T-helper 2 cell treated with Interferon-gamma antibody and Interleukin-4, amounts not matched to agents 5 μg/mL and 100 μg/mL, for 36 hours (primary cell): Measurements from ENCODE around the gene UQCRC1.

Experiments
- DNase-seq: peaks from one replicate; pipeline ENCODE4 v3.0.0; 2021; ENCODE audit warnings: low spot score
- H3K27ac Mint-ChIP-seq: one replicate; pipeline ENCODE4 v1.8.0; 2021; ENCODE audit warnings: mild to moderate bottlenecking, mixed read lengths
- H3K27me3 Mint-ChIP-seq: one replicate; pipeline ENCODE4 v1.8.0; 2021; ENCODE audit warnings: low read depth, mixed read lengths
- H3K36me3 Mint-ChIP-seq: one replicate; pipeline ENCODE4 v1.8.0; 2021; ENCODE audit warnings: low read depth, mixed read lengths
- H3K4me1 Mint-ChIP-seq: one replicate; pipeline ENCODE4 v1.8.0; 2021; ENCODE audit warnings: low read depth, mixed read lengths
- H3K4me3 Mint-ChIP-seq: one replicate; pipeline ENCODE4 v1.8.0; 2022; ENCODE audit warnings: mild to moderate bottlenecking, moderate library complexity, mixed read lengths
- H3K9me3 Mint-ChIP-seq: one replicate; pipeline ENCODE4 v1.8.0; 2021; ENCODE audit warnings: mixed read lengths

The UQCRC1 gene

DNA sequence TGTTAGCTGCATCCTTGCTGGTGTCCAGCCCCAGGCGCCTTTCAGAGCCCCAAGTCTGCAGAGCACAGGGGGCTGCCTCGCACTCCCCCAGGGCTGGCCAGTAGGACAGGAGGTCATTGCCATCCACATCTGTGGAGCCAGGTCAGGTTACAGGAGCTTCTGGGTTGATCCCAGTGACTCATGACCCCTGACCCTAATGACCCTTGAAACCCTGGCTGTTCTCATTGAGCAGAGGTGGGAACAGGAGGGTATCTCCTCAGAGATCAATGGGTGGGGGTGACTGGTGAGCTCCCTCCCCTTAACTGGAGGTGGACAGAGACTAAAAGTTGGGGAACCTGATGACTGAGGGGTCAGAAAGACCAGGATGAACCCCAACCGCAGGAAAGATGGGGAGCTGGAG lies 31.9 kb upstream of the UQCRC1 start:
- H3K27me3 Mint-ChIP-seq: no peaks in the 10 kb centered on the region
- no peak overlapping the region for H3K27ac Mint-ChIP-seq
- H3K9me3 Mint-ChIP-seq: no peaks in the 10 kb centered on the region
- no peak overlapping the region for H3K4me3 Mint-ChIP-seq
- H3K36me3 Mint-ChIP-seq: no peaks in the 10 kb centered on the region
- no peaks in the 10 kb centered on the region for H3K4me1 Mint-ChIP-seq
- no peak for DNase-seq

DNA sequence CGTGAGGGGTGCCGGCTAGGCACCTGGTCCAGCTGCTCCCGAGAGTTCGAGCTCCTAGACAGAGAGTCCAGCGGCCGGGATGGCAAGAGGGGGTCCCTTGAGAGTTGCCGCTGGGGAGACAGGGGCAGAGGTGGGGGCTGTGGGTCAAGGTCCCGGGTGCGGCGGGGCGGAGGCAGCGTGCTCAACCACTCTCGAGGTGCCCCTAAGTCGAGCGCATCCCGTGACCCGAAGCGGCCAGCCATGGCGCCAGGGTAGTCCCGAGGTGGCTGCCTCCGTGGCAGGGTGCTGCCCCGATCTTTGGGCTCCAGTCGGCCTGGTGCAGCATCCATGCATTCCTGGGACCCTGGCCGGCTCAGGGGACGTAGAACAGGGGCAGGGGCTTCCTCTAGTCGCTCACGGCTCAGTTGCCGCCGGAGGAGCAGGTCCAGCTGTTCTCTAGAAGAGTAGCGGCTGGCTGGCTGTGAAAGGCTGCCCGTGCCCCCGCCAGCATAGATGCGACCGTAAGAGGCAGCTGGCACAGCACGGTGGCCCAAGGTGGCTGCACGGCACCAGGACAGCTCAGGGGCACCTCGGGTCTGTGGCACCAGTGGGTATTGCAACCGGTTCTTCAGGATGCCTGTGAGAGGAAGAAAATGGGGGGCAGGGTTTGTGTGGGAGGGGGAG lies 30.6 kb upstream of the UQCRC1 start:
- H3K27me3 Mint-ChIP-seq: no peaks in the 10 kb centered on the region
- H3K4me1 Mint-ChIP-seq: peaks cover 6% of the 10 kb centered on the region
- no peaks in the 10 kb centered on the region for H3K9me3 Mint-ChIP-seq
- H3K27ac Mint-ChIP-seq: no peak overlapping the region
- no peaks in the 10 kb centered on the region for H3K36me3 Mint-ChIP-seq
- no peak overlapping the region for H3K4me3 Mint-ChIP-seq
- no peak for DNase-seq

DNA sequence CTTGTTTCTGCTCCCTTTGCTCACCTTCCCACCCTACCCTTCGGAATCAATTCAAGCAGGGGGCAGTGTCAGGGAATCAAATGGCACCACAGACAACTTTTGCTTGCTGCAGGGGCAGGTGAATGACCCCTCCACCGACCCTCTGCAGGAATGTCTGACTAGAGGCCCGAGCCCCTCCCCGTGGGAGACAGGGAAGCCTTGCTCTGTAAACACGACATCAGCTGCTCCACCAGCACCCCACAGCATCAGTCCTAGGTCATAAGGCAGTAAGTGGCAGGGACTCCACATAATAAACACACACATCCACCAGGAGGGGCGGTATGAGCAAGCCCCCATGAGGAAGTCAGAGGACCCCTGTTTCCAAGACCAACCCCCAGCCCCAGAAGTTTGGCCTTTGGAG lies 27.9 kb upstream of the UQCRC1 start:
- Mint-ChIP-seq H3K4me3 (no peak overlapping the region), H3K27ac (no peak overlapping the region)

DNA sequence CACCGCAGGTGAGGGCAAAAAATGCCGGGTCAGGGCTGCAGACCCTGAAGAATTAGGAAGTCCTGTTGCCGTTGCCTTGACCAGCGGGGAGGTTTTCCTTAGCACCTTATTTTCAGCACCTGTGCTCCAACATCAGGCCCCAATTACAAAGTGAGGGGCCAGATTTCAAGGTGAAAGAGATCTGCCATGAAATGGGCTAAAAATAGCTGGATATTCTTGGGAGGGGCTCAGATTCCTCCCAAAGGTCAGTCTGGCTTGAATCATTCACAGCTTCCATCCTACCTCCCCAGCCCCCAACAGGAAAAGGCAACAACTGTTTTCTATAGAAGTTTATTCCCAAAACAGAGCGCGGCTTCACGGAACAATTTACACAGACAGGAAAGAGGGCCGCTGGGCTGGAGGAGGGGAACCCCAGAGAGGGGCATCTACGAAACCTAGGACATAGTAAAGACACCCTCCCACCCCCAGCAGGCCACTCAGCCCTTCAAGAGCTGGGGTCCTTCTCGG lies 26.8 kb upstream of the UQCRC1 start:
- H3K4me3 Mint-ChIP-seq: peak overlapping the region; percentile 92
- DNase-seq: no peak
- H3K27ac Mint-ChIP-seq: peak overlapping the region; percentile 20
- peaks cover 14% of the 10 kb centered on the region for H3K4me1 Mint-ChIP-seq
- peaks cover 9% of the 10 kb centered on the region for H3K36me3 Mint-ChIP-seq
- H3K27me3 Mint-ChIP-seq: no peaks in the 10 kb centered on the region
- H3K9me3 Mint-ChIP-seq: no peaks in the 10 kb centered on the region

More for the DNA sequence above, 27.9 kb upstream of the UQCRC1 start:
- no peaks in the 10 kb centered on the region for H3K27me3 Mint-ChIP-seq
- peaks cover 2% of the 10 kb centered on the region for H3K36me3 Mint-ChIP-seq
- peaks cover 14% of the 10 kb centered on the region for H3K4me1 Mint-ChIP-seq
- no peaks in the 10 kb centered on the region for H3K9me3 Mint-ChIP-seq
- DNase-seq: no peak

DNA sequence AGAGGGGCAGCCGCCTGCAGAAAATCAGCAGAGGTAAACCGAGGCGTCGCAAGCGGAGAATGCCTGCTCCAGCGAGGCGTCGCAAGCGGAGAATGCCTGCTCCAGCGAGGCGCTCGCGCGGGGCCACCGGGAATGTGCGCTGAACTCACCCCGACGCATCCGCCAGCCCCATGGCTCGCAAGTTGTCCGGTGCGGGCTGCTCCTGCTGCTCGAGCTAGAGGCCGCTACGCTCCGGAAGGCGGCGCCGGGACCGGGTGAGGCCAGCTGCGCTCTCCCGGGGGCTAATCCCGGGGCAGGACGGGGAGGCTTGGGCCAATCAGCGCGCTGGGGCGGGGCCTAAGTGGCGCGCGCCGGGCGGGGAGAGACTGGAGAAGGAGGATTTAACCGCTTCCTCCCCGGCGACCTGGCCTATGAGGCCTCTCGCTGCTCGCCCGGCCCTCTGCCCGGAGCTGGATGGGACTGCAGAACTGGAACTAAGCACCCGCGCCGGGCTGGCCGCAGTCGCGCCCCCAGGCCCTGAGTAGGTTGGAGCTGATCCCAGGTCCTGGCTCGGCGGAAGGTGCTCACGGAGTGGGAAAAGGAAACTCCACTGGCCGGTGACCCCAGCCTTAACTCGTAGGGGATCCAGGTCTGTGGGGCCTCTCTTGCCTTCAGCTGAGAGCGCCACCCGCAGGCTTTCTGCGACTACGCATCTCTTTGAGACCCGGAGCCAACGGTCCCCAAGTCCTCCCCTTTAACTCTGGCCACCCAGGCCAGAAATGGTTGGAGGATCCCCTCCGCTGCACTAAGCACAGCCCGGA lies 26.0 kb upstream of the UQCRC1 start, which contains the start of gene SLC26A6:
Gene SLC26A6 (minus strand): TSS at position 240 of the 800 bp plus-strand sequence. CDS start 68 bp downstream, at position 172.
- H3K36me3 Mint-ChIP-seq: peaks cover 13% of the 10 kb centered on the region
- H3K9me3 Mint-ChIP-seq: no peaks in the 10 kb centered on the region
- peaks cover 14% of the 10 kb centered on the region for H3K4me1 Mint-ChIP-seq
- DNase-seq: peak; percentile 97
- peak within 1 kb of the TSS; percentile 92 for H3K4me3 Mint-ChIP-seq
- no peaks in the 10 kb centered on the region for H3K27me3 Mint-ChIP-seq
- peak within 1 kb of the TSS; percentile 81 for H3K27ac Mint-ChIP-seq

DNA sequence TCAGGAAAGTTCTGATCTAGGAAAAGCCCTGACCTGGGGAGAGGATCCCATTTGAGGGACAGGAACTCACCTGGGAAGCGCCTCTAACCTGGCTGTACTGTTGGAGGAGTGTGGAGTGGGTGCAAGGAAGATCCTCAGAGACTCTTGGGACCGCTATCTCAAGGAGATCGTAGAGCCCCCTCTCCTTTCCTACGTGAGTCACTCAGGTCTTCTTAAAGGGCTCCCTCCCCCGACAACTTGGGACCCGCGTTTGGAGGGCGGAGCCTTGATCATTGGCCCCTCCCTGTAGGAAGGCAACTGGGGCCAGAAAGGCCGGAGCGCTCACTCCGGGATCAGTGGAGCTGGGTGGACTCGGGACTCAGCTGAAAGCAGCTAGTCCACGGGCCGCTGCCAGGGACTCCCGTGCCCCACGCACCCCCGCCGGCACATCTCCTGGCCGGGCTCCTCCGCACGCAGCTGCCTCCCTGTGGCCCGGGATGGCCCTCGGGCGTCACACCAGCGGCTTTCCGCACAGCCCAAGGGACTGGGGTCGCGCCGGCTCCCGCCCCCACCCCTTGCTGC lies 25.3 kb upstream of the UQCRC1 start:
- Mint-ChIP-seq H3K36me3 (peaks cover 15% of the 10 kb centered on the region), H3K9me3 (no peaks in the 10 kb centered on the region), H3K4me1 (peaks cover 14% of the 10 kb centered on the region), H3K27me3 (no peaks in the 10 kb centered on the region), H3K4me3 (peak overlapping the region; percentile 92), H3K27ac (no peak overlapping the region)
- DNase-seq: peak; percentile 47

DNA sequence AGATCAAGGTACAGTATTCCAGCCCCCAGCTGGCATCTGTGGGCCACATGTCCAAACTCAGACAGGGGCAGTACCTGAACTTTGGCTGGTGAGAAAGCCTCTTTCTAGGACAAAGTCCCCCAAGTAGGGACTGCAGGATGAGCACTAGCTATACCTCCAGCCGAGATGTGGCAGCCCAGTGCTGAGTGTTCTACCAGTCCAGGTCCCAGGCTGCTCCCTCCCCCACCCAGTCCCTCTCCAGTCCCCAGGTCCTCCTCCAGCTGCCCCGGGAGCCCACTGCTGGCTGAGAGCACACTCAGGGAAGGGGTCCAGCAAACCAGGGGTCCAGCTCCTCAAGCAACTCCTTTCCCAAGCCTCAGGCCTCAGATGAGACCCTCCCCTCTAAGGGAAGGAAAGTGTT lies 24.3 kb upstream of the UQCRC1 start:
- DNase-seq: no peak
- H3K27ac Mint-ChIP-seq: peak overlapping the region; percentile 31
- H3K27me3 Mint-ChIP-seq: no peaks in the 10 kb centered on the region
- peaks cover 23% of the 10 kb centered on the region for H3K36me3 Mint-ChIP-seq
- H3K4me1 Mint-ChIP-seq: peaks cover 14% of the 10 kb centered on the region
- peak overlapping the region; percentile 92 for H3K4me3 Mint-ChIP-seq
- no peaks in the 10 kb centered on the region for H3K9me3 Mint-ChIP-seq

DNA sequence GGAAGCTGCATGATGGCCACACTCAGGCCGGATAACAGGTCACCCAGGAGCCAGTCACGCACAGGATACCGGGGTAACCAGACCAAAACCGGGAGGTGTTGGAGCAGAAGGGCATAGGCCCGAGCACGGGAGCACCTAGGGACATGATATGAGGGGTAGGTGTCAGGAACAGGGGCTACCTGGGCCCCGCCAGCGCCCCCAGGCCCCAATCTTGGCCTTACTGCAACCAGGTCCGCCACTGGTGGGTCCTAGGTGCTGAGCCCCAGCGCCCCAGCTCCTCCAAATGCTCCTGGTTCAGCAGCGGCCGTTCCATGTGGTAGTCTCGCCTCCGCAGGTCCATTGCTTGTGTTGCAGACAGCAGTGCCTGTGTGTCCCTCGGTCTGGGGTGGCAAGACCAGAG lies 23.8 kb upstream of the UQCRC1 start:
- DNase-seq: no peak
- Mint-ChIP-seq H3K9me3 (no peaks in the 10 kb centered on the region), H3K36me3 (peaks cover 24% of the 10 kb centered on the region), H3K27ac (peak overlapping the region; percentile 31), H3K27me3 (no peaks in the 10 kb centered on the region), H3K4me1 (peaks cover 14% of the 10 kb centered on the region), H3K4me3 (no peak overlapping the region)

DNA sequence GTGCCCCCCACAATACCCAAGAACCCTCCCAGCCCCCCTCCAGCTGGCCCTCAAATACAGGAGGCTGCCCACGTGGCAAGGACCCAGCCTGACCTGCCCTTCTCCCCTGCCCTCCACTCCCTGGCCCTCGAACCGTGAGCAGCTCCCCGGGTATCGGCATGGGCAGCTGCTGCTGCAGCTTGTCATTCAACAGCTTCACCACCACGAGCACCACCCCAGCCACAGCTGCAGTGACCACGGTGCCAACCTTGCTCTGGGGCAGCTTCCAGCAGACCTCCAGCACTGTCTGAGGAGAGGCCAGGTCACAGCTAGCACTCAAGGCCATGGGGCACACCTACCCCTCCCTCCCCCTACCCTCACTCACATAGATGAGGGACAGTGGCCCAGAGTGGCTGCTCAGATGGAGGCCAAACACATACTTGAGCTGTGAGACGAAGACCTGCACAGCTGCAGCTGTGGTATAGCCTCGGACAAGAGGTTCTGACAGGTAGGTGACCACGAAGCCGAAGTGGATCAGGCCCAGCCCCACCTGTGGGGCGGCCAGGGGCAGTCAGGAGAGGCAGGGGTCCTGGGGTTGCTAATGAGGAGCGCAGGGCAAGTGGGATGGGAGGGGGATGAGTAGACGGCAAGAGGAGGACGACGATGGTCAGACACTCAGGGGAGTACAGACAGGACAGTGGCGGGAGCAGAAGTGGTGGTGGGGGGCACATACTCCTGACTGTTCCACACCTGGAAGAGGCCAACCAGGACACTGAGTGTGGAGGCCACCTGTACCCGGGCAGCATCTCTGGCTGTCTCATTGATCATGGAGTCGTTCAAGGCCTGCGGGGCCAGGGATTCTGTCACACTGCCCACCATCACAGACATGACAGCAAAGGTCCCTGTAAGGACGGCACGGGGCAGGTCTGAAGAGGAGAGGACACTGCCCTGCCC lies 22.3 kb upstream of the UQCRC1 start:
- peak overlapping the region; percentile 46 for H3K4me3 Mint-ChIP-seq
- H3K27ac Mint-ChIP-seq: peak overlapping the region; percentile 45
- no peaks in the 10 kb centered on the region for H3K27me3 Mint-ChIP-seq
- H3K36me3 Mint-ChIP-seq: peaks cover 34% of the 10 kb centered on the region
- H3K9me3 Mint-ChIP-seq: no peaks in the 10 kb centered on the region
- peaks cover 14% of the 10 kb centered on the region for H3K4me1 Mint-ChIP-seq
- DNase-seq: no peak

DNA sequence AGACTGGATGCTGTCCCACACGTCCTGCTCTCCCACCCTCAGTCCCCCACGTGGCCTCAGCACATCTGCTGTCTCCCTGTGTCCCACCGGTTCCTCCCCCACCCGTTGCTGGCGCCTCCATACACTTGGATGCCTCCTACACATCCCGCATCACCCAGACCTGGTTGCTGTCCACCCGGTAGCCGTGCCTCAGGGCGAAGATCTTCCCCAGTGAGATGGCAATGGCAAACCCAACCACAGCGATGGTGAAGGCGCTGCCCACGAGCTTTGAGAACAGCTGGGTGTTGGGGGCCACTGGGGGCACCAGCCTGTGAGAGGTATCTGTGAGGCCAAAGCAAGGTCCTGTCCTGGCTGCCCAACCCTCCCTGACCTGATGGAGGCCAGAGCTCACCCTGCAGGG lies 21.4 kb upstream of the UQCRC1 start:
- DNase-seq: no peak
- H3K4me3 Mint-ChIP-seq: no peak overlapping the region
- H3K9me3 Mint-ChIP-seq: no peaks in the 10 kb centered on the region
- peaks cover 9% of the 10 kb centered on the region for H3K4me1 Mint-ChIP-seq
- H3K36me3 Mint-ChIP-seq: peaks cover 37% of the 10 kb centered on the region
- H3K27me3 Mint-ChIP-seq: no peaks in the 10 kb centered on the region
- no peak overlapping the region for H3K27ac Mint-ChIP-seq

DNA sequence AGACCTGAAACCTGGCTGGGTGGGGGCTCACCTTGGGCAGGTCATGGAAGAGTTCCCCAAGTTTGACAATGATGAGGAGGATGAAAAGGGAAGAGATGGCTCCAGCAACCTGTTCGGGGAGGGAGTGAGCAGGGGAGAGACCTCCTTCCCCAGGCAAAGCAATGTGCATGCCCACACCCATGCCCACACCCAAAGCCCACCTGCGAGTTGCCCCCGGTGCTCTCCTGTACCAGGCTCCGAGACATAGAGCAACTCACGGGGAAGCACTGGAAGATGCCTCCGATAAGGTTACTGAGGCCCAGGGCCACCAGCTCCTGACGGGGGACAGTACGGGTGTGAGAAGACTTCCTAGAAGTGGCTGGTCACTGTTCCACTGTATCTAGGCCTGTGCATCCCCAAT lies 21.0 kb upstream of the UQCRC1 start:
- Mint-ChIP-seq H3K9me3 (no peaks in the 10 kb centered on the region), H3K27me3 (no peaks in the 10 kb centered on the region), H3K4me1 (peaks cover 8% of the 10 kb centered on the region), H3K36me3 (peaks cover 37% of the 10 kb centered on the region), H3K27ac (no peak overlapping the region), H3K4me3 (no peak overlapping the region)
- DNase-seq: no peak

DNA sequence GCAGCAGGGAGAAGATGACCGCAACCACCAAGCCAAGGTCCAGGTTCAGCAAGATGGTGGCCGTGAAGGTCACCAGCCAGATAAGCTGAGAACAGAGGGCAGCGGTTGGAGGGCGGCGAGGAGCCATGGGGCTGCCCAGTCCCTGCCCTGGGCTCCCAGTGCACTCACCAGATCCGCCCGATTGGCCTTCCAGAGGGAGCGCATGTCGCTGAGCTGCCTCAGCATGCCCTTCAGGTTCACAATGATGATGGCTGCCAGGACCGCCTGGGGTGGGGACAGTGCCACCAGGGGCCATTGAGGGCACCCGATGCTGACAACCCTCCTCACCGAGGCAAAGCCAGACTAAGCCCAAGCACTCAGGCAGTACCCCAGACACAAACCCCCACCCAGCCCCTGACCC lies 20.4 kb upstream of the UQCRC1 start:
- DNase-seq: no peak
- no peaks in the 10 kb centered on the region for H3K27me3 Mint-ChIP-seq
- H3K9me3 Mint-ChIP-seq: no peaks in the 10 kb centered on the region
- no peak overlapping the region for H3K4me3 Mint-ChIP-seq
- H3K4me1 Mint-ChIP-seq: peaks cover 9% of the 10 kb centered on the region
- H3K36me3 Mint-ChIP-seq: peaks cover 37% of the 10 kb centered on the region
- no peak overlapping the region for H3K27ac Mint-ChIP-seq

DNA sequence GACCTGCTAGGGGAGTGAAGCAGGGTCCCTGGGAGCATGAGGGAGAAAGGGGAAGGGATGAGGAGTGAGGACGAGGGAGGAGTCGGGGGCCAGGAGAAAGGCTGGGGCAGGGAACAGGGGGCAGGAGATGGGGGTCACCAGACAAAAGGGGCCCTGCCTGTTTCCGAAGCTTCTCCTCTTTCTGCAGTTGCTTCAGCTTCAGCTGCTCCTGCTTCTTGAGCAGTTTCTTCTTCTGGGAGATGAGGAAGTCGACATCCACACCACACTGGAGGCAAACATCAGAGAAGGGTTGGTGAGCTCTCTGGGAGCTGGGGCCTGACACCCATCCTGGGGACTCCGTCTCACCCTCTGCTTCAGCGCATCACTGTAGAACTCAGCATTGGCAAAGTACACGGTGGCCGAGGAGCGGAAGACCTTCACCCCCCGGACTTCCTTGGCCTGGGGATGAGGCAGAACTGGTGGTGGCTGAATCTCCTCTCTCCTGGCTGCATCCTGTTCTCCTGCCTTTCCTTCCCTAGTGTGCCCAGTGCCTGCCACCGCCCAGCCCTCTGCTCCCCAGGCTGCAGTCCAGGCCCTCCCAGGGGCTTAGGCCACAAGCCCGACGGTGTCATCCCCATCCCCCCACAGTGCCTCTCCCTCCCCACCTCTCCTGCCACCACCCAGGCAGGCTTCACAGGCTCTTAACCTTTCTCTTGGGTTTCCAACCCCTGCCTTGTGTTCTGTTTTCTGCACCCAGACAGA lies 19.0 kb upstream of the UQCRC1 start:
- Mint-ChIP-seq H3K4me3 (no peak overlapping the region), H3K27ac (no peak overlapping the region), H3K27me3 (no peaks in the 10 kb centered on the region), H3K36me3 (peaks cover 37% of the 10 kb centered on the region), H3K9me3 (no peaks in the 10 kb centered on the region), H3K4me1 (peaks cover 11% of the 10 kb centered on the region)
- no peak for DNase-seq
